ENCODE data around the gene RAP2A.

Gene RAP2A

GRCh38 chr13:97422118-97423054, 11.6 kb upstream of the RAP2A start:
- DNase-seq (ENCODE audit: low read depth) = no peak

GRCh38 chr13:97423300-97424045, 10.5 kb upstream of the RAP2A start:
- DNase-seq (ENCODE audit: low read depth) = no peak

GRCh38 chr13:97425590-97425989, 8.4 kb upstream of the RAP2A start:
- DNase-seq (ENCODE audit: low read depth) = no peak

GRCh38 chr13:97426695-97427094, 7.3 kb upstream of the RAP2A start:
- no peak for DNase-seq (ENCODE audit: low read depth)

GRCh38 chr13:97429681-97430081, 4.3 kb upstream of the RAP2A start:
- peak; percentile 49 for DNase-seq (ENCODE audit: low read depth)

- no peak for DNase-seq (ENCODE audit: low read depth)
Measured at GRCh38 chr13:97430296-97430695, 3.7 kb upstream of the RAP2A start.

- DNase-seq (ENCODE audit: low read depth) = no peak
Measured at GRCh38 chr13:97431171-97431764, 2.7 kb upstream of the RAP2A start.

GRCh38 chr13:97432232-97432916, 1.6 kb upstream of the RAP2A start:
- DNase-seq (ENCODE audit: low read depth) = no peak

GRCh38 chr13:97432917-97433726, 847 bp upstream of the RAP2A start:
- peak; percentile 100 for DNase-seq (ENCODE audit: low read depth)

GRCh38 chr13:97434397-97435201, 630 bp downstream of the RAP2A start:
- peak; percentile 44 for DNase-seq (ENCODE audit: low read depth)

GRCh38 chr13:97435323-97435722, 1.4 kb downstream of the RAP2A start:
- no peak for DNase-seq (ENCODE audit: low read depth)

GRCh38 chr13:97435794-97436193, 1.8 kb downstream of the RAP2A start:
- peak; percentile 40 for DNase-seq (ENCODE audit: low read depth)

- DNase-seq (ENCODE audit: low read depth) = no peak
Measured at GRCh38 chr13:97436845-97437244, 2.9 kb downstream of the RAP2A start.

GRCh38 chr13:97437729-97438128, 3.8 kb downstream of the RAP2A start:
- DNase-seq (ENCODE audit: low read depth) = no peak

- no peak for DNase-seq (ENCODE audit: low read depth)
Measured at GRCh38 chr13:97438856-97439595, 5.1 kb downstream of the RAP2A start.

- DNase-seq (ENCODE audit: low read depth) = no peak
Measured at GRCh38 chr13:97440598-97441170, 6.7 kb downstream of the RAP2A start.

GRCh38 chr13:97441368-97441767, 7.4 kb downstream of the RAP2A start:
- no peak for DNase-seq (ENCODE audit: low read depth)

GRCh38 chr13:97445522-97446187, 11.7 kb downstream of the RAP2A start:
- DNase-seq (ENCODE audit: low read depth) = no peak

- DNase-seq (ENCODE audit: low read depth) = no peak
Measured at GRCh38 chr13:97446448-97446847, 12.5 kb downstream of the RAP2A start.

Measured in ELR (cell line).